HEK293 (cell line): ENCODE data around the gene LRBA.

Experiments used
- CTCF ChIA-PET: fragments of 350-600 bp; formaldehyde crosslinking; extraction: SDS; loops from one replicate; lab custom pipeline; 2021; ENCODE audit warnings: antibody characterized with exemption; lab: Yijun Ruan, JAX
- POLR2A ChIA-PET: fragments of 300-600 bp; formaldehyde crosslinking; extraction: SDS; loops from one replicate; lab custom pipeline; 2020; ENCODE audit warnings: antibody characterized with exemption, inconsistent platforms; lab: Yijun Ruan, JAX
- H3K27ac ChIP-seq: fragments of 200-500 bp; sonication (Bioruptor generic); 2 replicates; pipeline ENCODE4 v1.5.1; 2014; ENCODE audit warnings: low read depth, low read length, control low read depth, inconsistent platforms; ENCODE audit errors: extremely low read depth
- H3K36me3 ChIP-seq, 2 experiments: fragments of 200-500 bp in 1 of 2; sonication (Bioruptor generic) in 1 of 2; 1 replicate in 1 of 2; 2 replicates in 1 of 2; pipeline ENCODE4 v1.5.1; 2014 to 2017; ENCODE audit warnings: inconsistent platforms in 2 of 2, low read length in 2 of 2; ENCODE audit not compliant: control insufficient read depth in 2 of 2, insufficient read depth in 1 of 2
- H3K4me1 ChIP-seq: fragments of 200-500 bp; sonication (Bioruptor generic); 2 replicates; pipeline ENCODE4 v1.5.1; 2014; ENCODE audit warnings: mild to moderate bottlenecking, low read length, inconsistent platforms; ENCODE audit not compliant: control insufficient read depth, insufficient read depth
- H3K4me3 ChIP-seq: 2 replicates; pipeline ENCODE4 v1.5.1; 2011; ENCODE audit warnings: low read depth, mild to moderate bottlenecking, control low read depth, low read length, moderate library complexity
- H3K9me3 ChIP-seq: fragments of 200-500 bp; sonication (Bioruptor generic); 2 replicates; pipeline ENCODE4 v1.5.1; 2014; ENCODE audit warnings: low read depth, low read length, inconsistent platforms; ENCODE audit not compliant: control insufficient read depth, insufficient read depth
- BCL11A ChIP-seq: fragments of 450-650 bp; formaldehyde crosslinking; IDR thresholded peaks from 2 replicates; pipeline ENCODE4 v1.5.1; 2016; ENCODE audit warnings: low read depth, missing biosample characterization, missing genetic modification characterization
- HOXC10 ChIP-seq: sonication (generic); formaldehyde crosslinking; IDR thresholded peaks from 2 replicates; pipeline ENCODE4 v1.8.1; 2023; ENCODE audit warnings: mild to moderate bottlenecking, missing genetic modification reagents
- KLF7 ChIP-seq: fragments of 450-650 bp; formaldehyde crosslinking; IDR thresholded peaks from 2 replicates; pipeline ENCODE4 v1.5.1; 2016; ENCODE audit warnings: missing biosample characterization, missing genetic modification characterization, borderline replicate concordance
- MEIS1 ChIP-seq: sonication (generic); formaldehyde crosslinking; IDR thresholded peaks from 2 replicates; pipeline ENCODE4 v1.8.1; 2022; ENCODE audit warnings: missing genetic modification reagents, mild to moderate bottlenecking, borderline replicate concordance
- OSR2 ChIP-seq: fragments of 450-650 bp; formaldehyde crosslinking; IDR thresholded peaks from 2 replicates; pipeline ENCODE4 v1.5.1; 2016; ENCODE audit warnings: missing biosample characterization, missing genetic modification characterization
- PRDM10 ChIP-seq: fragments of 450-650 bp; formaldehyde crosslinking; IDR thresholded peaks from 2 replicates; pipeline ENCODE4 v1.5.1; 2016; ENCODE audit warnings: missing biosample characterization, missing genetic modification characterization
- YY2 ChIP-seq: fragments of 450-650 bp; formaldehyde crosslinking; IDR thresholded peaks from 2 replicates; pipeline ENCODE4 v1.5.1; 2016; ENCODE audit warnings: missing biosample characterization, missing genetic modification characterization
- ZFP3 ChIP-seq: fragments of 450-650 bp; formaldehyde crosslinking; IDR thresholded peaks from 2 replicates; pipeline ENCODE4 v1.5.1; 2016; ENCODE audit warnings: low read depth, missing biosample characterization, missing genetic modification characterization
- ZNF248 ChIP-seq: fragments of 450-650 bp; formaldehyde crosslinking; IDR thresholded peaks from 2 replicates; pipeline ENCODE4 v1.5.1; 2017; ENCODE audit warnings: missing biosample characterization, missing genetic modification characterization
- ZNF302 ChIP-seq: fragments of 450-650 bp; formaldehyde crosslinking; IDR thresholded peaks from 2 replicates; pipeline ENCODE4 v1.5.1; 2016; ENCODE audit warnings: missing biosample characterization, missing genetic modification characterization, low read depth
- ZNF394 ChIP-seq: fragments of 450-650 bp; formaldehyde crosslinking; IDR thresholded peaks from 2 replicates; pipeline ENCODE4 v1.5.1; 2016; ENCODE audit warnings: missing biosample characterization, missing genetic modification characterization, mild to moderate bottlenecking, moderate library complexity, borderline replicate concordance
- ZNF571 ChIP-seq: fragments of 450-650 bp; formaldehyde crosslinking; IDR thresholded peaks from 2 replicates; pipeline ENCODE4 v1.5.0; 2017; ENCODE audit warnings: missing biosample characterization, missing genetic modification characterization
- ZNF610 ChIP-seq: fragments of 450-650 bp; formaldehyde crosslinking; IDR thresholded peaks from 2 replicates; pipeline ENCODE4 v1.5.1; 2016; ENCODE audit warnings: missing biosample characterization, missing genetic modification characterization, borderline replicate concordance
- ZNF677 ChIP-seq: fragments of 450-650 bp; IDR thresholded peaks from 2 replicates; pipeline ENCODE4 v1.5.0; 2018; ENCODE audit warnings: missing biosample characterization, mild to moderate bottlenecking, missing genetic modification characterization, moderate library complexity
- ZNF830 ChIP-seq: fragments of 450-650 bp; IDR thresholded peaks from 2 replicates; pipeline ENCODE4 v1.5.0; 2018; ENCODE audit warnings: missing biosample characterization, missing genetic modification characterization, low read depth, mild to moderate bottlenecking, moderate library complexity
- ZNF837 ChIP-seq: fragments of 450-650 bp; formaldehyde crosslinking; IDR thresholded peaks from 2 replicates; pipeline ENCODE4 v1.5.1; 2016; ENCODE audit warnings: missing biosample characterization, missing genetic modification characterization

LRBA gene

GRCh38 chr4:150680651-150681050, 334.4 kb downstream of the LRBA start (continued):
- TF ChIP-seq BCL11A (tag by site-specific recombination) (no peak), ZNF830 (tag by site-specific recombination) (no peak), KLF7 (no peak), ZFP3 (tag by site-specific recombination) (no peak), YY2 (no peak), ZNF837 (tag by site-specific recombination) (no peak), ZNF394 (tag by site-specific recombination) (no peak), ZNF302 (tag by site-specific recombination) (no peak), PRDM10 (tag by site-specific recombination) (no peak)

GRCh38 chr4:150679765-150680343, 335.2 kb downstream of the LRBA start:
- POLR2A ChIA-PET: no interaction called here
- no peak overlapping the region for H3K4me3 ChIP-seq
- H3K9me3 ChIP-seq: no peaks in the 10 kb centered on the region
- no peaks in the 10 kb centered on the region for H3K36me3 ChIP-seq
- TF ChIP-seq ZNF677 (tag by site-specific recombination) (peak; percentile 88), ZNF571 (tag by site-specific recombination) (no peak), ZNF248 (tag by site-specific recombination) (no peak)
- H3K4me1 ChIP-seq: no peaks in the 10 kb centered on the region
- CTCF ChIA-PET: no interaction called here
- no peak overlapping the region for H3K27ac ChIP-seq

- Histone ChIP-seq H3K4me3 (no peak overlapping the region), H3K27ac (no peak overlapping the region), H3K9me3 (no peaks in the 10 kb centered on the region), H3K36me3 (no peaks in the 10 kb centered on the region), H3K4me1 (no peaks in the 10 kb centered on the region)
- POLR2A ChIA-PET: no interaction called here
- TF ChIP-seq ZNF610 (tag by site-specific recombination) (no peak), HOXC10 (CRISPR knock-in tag) (no peak)
- CTCF ChIA-PET: interaction anchor here (0.9 kb wide), 1 partner anchor 10 kb away, joined by 3 read pairs; no protein-coding TSS in a partner anchor
Observed at GRCh38 chr4:150679018-150679764, 335.9 kb downstream of the LRBA start.

- no peaks in the 10 kb centered on the region for H3K36me3 ChIP-seq
- H3K9me3 ChIP-seq: no peaks in the 10 kb centered on the region
- ChIA-PET CTCF (no interaction called here), POLR2A (no interaction called here)
- TF ChIP-seq OSR2 (tag by site-specific recombination) (no peak), MEIS1 (CRISPR knock-in tag) (no peak)
- H3K4me1 ChIP-seq: no peaks in the 10 kb centered on the region
- H3K4me3 ChIP-seq: no peak overlapping the region
- no peak overlapping the region for H3K27ac ChIP-seq
Observed at GRCh38 chr4:150673793-150674192, 341.3 kb downstream of the LRBA start.
